Mesothelial cell of epicardium (in vitro differentiated cells): ENCODE results near the gene ATP2A3. TPM values are rescaled to one million over a fixed set of nuclear protein-coding genes. Genes with fewer than 3 reads are reported as not detected.

Source experiments
- DNase-seq, 2 experiments: peaks; one replicate each; pipeline ENCODE4 v3.0.0; 2021; ENCODE audit warnings: low spot score in 2 of 2; ENCODE audit not compliant: unreplicated experiment in 2 of 2
- H3K27ac Mint-ChIP-seq: 2 replicates; pipeline ENCODE4 v1.8.0; 2021; ENCODE audit warnings: mixed read lengths
- H3K27me3 Mint-ChIP-seq: 2 replicates; pipeline ENCODE4 v1.8.0; 2021; ENCODE audit warnings: low read depth, mixed read lengths
- H3K36me3 Mint-ChIP-seq: 2 replicates; pipeline ENCODE4 v1.8.0; 2021; ENCODE audit warnings: mixed read lengths
- H3K4me1 Mint-ChIP-seq: 2 replicates; pipeline ENCODE4 v1.8.0; 2021; ENCODE audit warnings: mixed read lengths
- H3K4me3 Mint-ChIP-seq: 2 replicates; pipeline ENCODE4 v1.8.0; 2021; ENCODE audit warnings: mild to moderate bottlenecking, moderate library complexity, mixed read lengths
- H3K9me3 Mint-ChIP-seq: 2 replicates; pipeline ENCODE4 v1.8.0; 2021; ENCODE audit warnings: mixed read lengths
- CTCF ChIP-seq: fragments of 200-600 bp; sonication (generic); IDR thresholded peaks from one replicate; pipeline ENCODE4 v1.5.0; 2021; ENCODE audit warnings: antibody characterized with exemption; ENCODE audit not compliant: unreplicated experiment
- total RNA-seq: library from RNA; stranded (reverse); gene quantifications from 3 replicates; pipeline ENCODE4 v1.2.1, GENCODE V29; 2021

The ATP2A3 gene
- total RNA-seq, 1 donor from 2014 or later = 4.1 TPM

DNA sequence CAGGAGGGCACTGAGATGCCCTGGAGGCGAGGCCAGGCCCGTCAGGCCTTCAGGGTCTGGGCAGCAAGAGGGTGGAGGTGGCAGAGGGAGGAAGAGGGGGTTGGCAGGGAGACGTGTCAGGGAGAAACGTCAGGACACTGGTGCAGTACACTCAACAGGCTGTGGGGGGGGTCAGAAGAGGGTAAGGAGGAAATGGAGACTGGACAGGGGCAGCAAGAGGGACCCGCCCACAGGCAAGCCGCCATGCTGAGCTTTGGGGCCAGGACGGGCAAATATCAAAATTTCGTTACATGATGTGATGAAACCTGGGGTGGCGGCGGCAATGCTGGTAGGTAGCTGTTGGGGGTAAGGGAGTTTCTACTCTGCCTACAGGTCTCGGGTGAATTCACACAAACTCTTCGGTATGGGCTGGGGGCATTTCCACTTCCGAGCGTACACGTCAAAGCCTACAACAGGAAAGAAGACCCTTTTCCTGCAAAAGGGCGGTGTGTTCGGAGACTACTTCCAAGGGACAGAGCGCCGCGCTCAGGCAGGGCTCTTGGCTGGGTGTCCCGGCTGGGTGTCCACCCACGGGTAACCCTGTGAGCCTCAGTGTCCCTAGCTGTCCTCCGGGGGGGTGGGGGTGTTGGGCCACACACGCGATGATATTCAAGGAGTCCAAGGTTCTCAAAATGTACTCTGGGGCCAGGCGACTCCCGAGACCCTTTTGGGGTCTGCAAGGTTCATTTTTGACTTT, 43.3 kb upstream of the ATP2A3 start:
- Mint-ChIP-seq H3K27me3 (no peaks in the 10 kb centered on the region), H3K4me1 (peaks cover 26% of the 10 kb centered on the region), H3K36me3 (peaks cover 20% of the 10 kb centered on the region), H3K9me3 (no peaks in the 10 kb centered on the region), H3K27ac (peak overlapping the region; percentile 43), H3K4me3 (no peak overlapping the region)
- no peak for DNase-seq
- no peak for TF ChIP-seq CTCF

GRCh38 chr17:4006745-4007211, 42.5 kb upstream of the ATP2A3 start:
- H3K27me3 Mint-ChIP-seq = no peaks in the 10 kb centered on the region
- H3K36me3 Mint-ChIP-seq = peaks cover 15% of the 10 kb centered on the region
- no peak for DNase-seq
- H3K9me3 Mint-ChIP-seq = no peaks in the 10 kb centered on the region
- peak overlapping the region; percentile 43 for H3K27ac Mint-ChIP-seq
- peaks cover 24% of the 10 kb centered on the region for H3K4me1 Mint-ChIP-seq
- no peak for TF ChIP-seq CTCF
- peak overlapping the region; percentile 7 for H3K4me3 Mint-ChIP-seq

DNA sequence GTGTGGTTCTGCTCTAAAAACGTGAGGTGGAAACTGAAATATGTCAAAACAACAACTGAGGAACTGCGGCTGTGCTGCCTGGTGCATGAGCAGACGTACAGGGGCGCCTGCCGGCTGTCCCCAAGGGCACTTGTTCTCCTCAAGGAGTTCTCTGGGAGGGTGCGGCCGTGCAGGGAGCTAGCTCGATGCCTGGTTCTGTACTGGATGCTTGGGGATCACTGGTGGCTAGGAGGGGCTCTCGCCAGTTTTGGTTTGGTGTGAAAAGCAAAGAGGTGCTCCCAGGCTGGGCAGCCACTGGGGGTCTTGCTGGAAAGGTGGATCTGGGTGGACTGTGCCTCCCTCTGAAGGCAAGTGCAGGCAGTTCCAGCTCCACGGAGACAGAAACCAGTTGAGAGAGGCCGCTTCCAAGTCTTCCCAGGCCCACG, 41.9 kb upstream of the ATP2A3 start:
- H3K27ac Mint-ChIP-seq = no peak overlapping the region
- TF ChIP-seq CTCF = no peak
- no peak for DNase-seq
- H3K4me3 Mint-ChIP-seq = no peak overlapping the region
- H3K4me1 Mint-ChIP-seq = peaks cover 22% of the 10 kb centered on the region
- H3K9me3 Mint-ChIP-seq = no peaks in the 10 kb centered on the region
- H3K36me3 Mint-ChIP-seq = peaks cover 15% of the 10 kb centered on the region
- H3K27me3 Mint-ChIP-seq = no peaks in the 10 kb centered on the region

GRCh38 chr17:4005296-4006164, 41.3 kb upstream of the ATP2A3 start:
- no peaks in the 10 kb centered on the region for H3K9me3 Mint-ChIP-seq
- H3K27me3 Mint-ChIP-seq = peaks cover 2% of the 10 kb centered on the region
- no peak overlapping the region for H3K4me3 Mint-ChIP-seq
- H3K4me1 Mint-ChIP-seq = peaks cover 22% of the 10 kb centered on the region
- peaks cover 15% of the 10 kb centered on the region for H3K36me3 Mint-ChIP-seq
- DNase-seq = no peak
- no peak for TF ChIP-seq CTCF
- H3K27ac Mint-ChIP-seq = no peak overlapping the region

DNA sequence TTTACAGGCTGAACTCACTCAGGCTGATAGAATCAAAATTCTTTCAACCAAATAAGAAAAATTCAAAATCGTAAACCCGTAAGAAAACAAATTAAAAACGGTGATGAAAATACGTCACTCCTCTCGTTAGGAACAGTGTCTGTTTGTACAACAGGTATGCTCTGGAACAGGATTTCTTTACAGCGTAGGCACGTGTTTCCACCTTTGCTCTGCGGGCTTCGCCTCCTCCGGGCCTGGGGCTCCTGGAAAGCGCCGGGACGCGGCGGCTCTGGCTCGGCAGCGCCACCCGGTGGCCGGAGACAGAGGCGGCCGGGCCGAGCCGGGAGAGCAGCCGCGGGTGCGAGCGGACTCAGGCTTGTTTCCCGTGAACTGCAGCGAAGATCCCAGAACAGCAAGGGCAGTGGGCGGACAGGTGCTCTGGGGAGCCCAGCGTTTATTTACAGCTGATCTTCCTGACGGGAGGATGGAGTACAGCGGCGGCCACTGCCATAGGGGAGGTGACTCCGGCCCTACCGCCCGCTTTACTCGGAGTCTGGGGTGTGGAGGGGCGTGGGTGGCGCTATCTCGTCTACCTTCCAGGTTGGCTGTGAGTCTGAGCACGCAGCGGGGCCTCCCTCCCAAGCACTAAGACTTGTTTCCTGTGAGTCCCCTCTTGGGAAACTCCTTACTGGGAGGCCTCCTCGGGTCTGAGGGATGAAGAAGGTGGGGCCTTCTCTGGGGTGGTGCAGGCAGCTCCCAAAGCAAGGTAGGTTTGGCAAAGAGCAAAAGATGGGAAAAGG, 40.5 kb upstream of the ATP2A3 start:
- no peak overlapping the region for H3K4me3 Mint-ChIP-seq
- DNase-seq = peak in 1 of 2 experiments; percentile 80
- peak; percentile 94 for TF ChIP-seq CTCF
- peaks cover 22% of the 10 kb centered on the region for H3K4me1 Mint-ChIP-seq
- peaks cover 15% of the 10 kb centered on the region for H3K36me3 Mint-ChIP-seq
- peak overlapping the region; percentile 61 for H3K27ac Mint-ChIP-seq
- no peaks in the 10 kb centered on the region for H3K9me3 Mint-ChIP-seq
- peaks cover 4% of the 10 kb centered on the region for H3K27me3 Mint-ChIP-seq
